Osteoblast (primary cell): ENCODE measurements around the gene MYEF2. TPM values are rescaled to one million over a fixed set of nuclear protein-coding genes. Genes with fewer than 3 reads are reported as not detected.

Experiments used
- DNase-seq: peaks from one replicate; pipeline ENCODE4 v3.0.0; 2011; ENCODE audit warnings: low spot score, mixed read lengths; ENCODE audit not compliant: insufficient read length; ENCODE audit errors: missing footprints
- H2AFZ ChIP-seq: 2 replicates; pipeline ENCODE4 v1.6.0; 2011; ENCODE audit warnings: mild to moderate bottlenecking, low read length
- H3K27ac ChIP-seq: 2 replicates; pipeline ENCODE4 v1.5.1; 2011; ENCODE audit warnings: mild to moderate bottlenecking, low read depth, low read length, moderate library complexity
- H3K27me3 ChIP-seq: 2 replicates; pipeline ENCODE4 v1.6.0; 2012; ENCODE audit warnings: mild to moderate bottlenecking, control low read depth, inconsistent platforms, low read length, moderate library complexity; ENCODE audit not compliant: insufficient read depth
- H3K36me3 ChIP-seq: 2 replicates; pipeline ENCODE4 v1.5.1; 2011; ENCODE audit warnings: mild to moderate bottlenecking, low read length, control low read depth, moderate library complexity; ENCODE audit not compliant: insufficient read depth
- H3K4me1 ChIP-seq: 2 replicates; pipeline ENCODE4 v1.5.1; 2011; ENCODE audit warnings: mild to moderate bottlenecking, low read length, control low read depth, moderate library complexity; ENCODE audit not compliant: insufficient read depth
- H3K4me2 ChIP-seq: 2 replicates; pipeline ENCODE4 v1.6.0; 2011; ENCODE audit warnings: mild to moderate bottlenecking, low read length; ENCODE audit not compliant: insufficient read depth
- H3K4me3 ChIP-seq: fragments of 200-600 bp; sonication (generic); 3 replicates; pipeline ENCODE4 v1.5.1; 2012; ENCODE audit warnings: mild to moderate bottlenecking, low read length, inconsistent platforms; ENCODE audit not compliant: insufficient read depth
- H3K79me2 ChIP-seq: 2 replicates; pipeline ENCODE4 v1.6.0; 2012; ENCODE audit warnings: mild to moderate bottlenecking, low read length, control low read depth, inconsistent platforms; ENCODE audit not compliant: insufficient read depth
- H3K9me3 ChIP-seq: 2 replicates; pipeline ENCODE4 v1.5.1; 2011; ENCODE audit warnings: low read depth, low read length, control low read depth
- H4K20me1 ChIP-seq: 2 replicates; pipeline ENCODE4 v1.6.0; 2012; ENCODE audit warnings: mild to moderate bottlenecking, low read length, control low read depth; ENCODE audit not compliant: insufficient read depth
- total RNA-seq: library from RNA; depleted of rRNA; stranded (reverse); fragments of >200 nt; gene quantifications from 2 replicates; pipeline ENCODE4 v1.2.3, GENCODE V29; 2012
- TF ChIP-seq, protein P1 (sequence below): IDR thresholded peaks from 2 replicates; pipeline ENCODE4 v1.5.1; 2011; ENCODE audit warnings: mild to moderate bottlenecking, low read depth, low read length, moderate library complexity; ENCODE audit errors: extremely low read depth

Gene MYEF2
- total RNA-seq, 1 donor: 1.1 TPM

- H3K27me3 ChIP-seq: no peaks in the 10 kb centered on the region
Measured at GRCh38 chr15:48176112-48176511, 2.0 kb downstream of the MYEF2 start.

GRCh38 chr15:48175126-48175525 lies 3.0 kb downstream of the MYEF2 start:
- TF ChIP-seq, protein P1, sequence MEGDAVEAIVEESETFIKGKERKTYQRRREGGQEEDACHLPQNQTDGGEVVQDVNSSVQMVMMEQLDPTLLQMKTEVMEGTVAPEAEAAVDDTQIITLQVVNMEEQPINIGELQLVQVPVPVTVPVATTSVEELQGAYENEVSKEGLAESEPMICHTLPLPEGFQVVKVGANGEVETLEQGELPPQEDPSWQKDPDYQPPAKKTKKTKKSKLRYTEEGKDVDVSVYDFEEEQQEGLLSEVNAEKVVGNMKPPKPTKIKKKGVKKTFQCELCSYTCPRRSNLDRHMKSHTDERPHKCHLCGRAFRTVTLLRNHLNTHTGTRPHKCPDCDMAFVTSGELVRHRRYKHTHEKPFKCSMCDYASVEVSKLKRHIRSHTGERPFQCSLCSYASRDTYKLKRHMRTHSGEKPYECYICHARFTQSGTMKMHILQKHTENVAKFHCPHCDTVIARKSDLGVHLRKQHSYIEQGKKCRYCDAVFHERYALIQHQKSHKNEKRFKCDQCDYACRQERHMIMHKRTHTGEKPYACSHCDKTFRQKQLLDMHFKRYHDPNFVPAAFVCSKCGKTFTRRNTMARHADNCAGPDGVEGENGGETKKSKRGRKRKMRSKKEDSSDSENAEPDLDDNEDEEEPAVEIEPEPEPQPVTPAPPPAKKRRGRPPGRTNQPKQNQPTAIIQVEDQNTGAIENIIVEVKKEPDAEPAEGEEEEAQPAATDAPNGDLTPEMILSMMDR: no peak
- H3K27ac ChIP-seq: no peak overlapping the region
- no peak overlapping the region for H3K4me2 ChIP-seq
- H3K4me1 ChIP-seq: no peaks in the 10 kb centered on the region
- peaks cover 46% of the 10 kb centered on the region for H3K79me2 ChIP-seq
- H3K36me3 ChIP-seq: no peaks in the 10 kb centered on the region
- H3K9me3 ChIP-seq: no peaks in the 10 kb centered on the region
- H2AFZ ChIP-seq: no peak overlapping the region
- no peak overlapping the region for H3K4me3 ChIP-seq
- H4K20me1 ChIP-seq: no peaks in the 10 kb centered on the region
- H3K27me3 ChIP-seq: no peaks in the 10 kb centered on the region
- no peak for DNase-seq

More at GRCh38 chr15:48176112-48176511, 2.0 kb downstream of the MYEF2 start:
- Histone ChIP-seq H3K79me2 (peaks cover 39% of the 10 kb centered on the region), H3K36me3 (no peaks in the 10 kb centered on the region), H4K20me1 (no peaks in the 10 kb centered on the region), H3K27ac (no peak overlapping the region), H3K9me3 (no peaks in the 10 kb centered on the region), H2AFZ (no peak overlapping the region), H3K4me2 (no peak overlapping the region), H3K4me3 (no peak overlapping the region), H3K4me1 (no peaks in the 10 kb centered on the region)
- DNase-seq: no peak
- TF ChIP-seq, protein P1: no peak

- peaks cover 40% of the 10 kb centered on the region for H3K79me2 ChIP-seq
- no peak for DNase-seq
- TF ChIP-seq, protein P1: no peak
- H3K4me2 ChIP-seq: no peak overlapping the region
- H2AFZ ChIP-seq: no peak overlapping the region
- no peak overlapping the region for H3K27ac ChIP-seq
- no peak overlapping the region for H3K4me3 ChIP-seq
- no peaks in the 10 kb centered on the region for H3K36me3 ChIP-seq
- H3K9me3 ChIP-seq: no peaks in the 10 kb centered on the region
- H3K4me1 ChIP-seq: no peaks in the 10 kb centered on the region
- no peaks in the 10 kb centered on the region for H3K27me3 ChIP-seq
- no peaks in the 10 kb centered on the region for H4K20me1 ChIP-seq
Measured at GRCh38 chr15:48170981-48171380, 7.1 kb downstream of the MYEF2 start.

DNA sequence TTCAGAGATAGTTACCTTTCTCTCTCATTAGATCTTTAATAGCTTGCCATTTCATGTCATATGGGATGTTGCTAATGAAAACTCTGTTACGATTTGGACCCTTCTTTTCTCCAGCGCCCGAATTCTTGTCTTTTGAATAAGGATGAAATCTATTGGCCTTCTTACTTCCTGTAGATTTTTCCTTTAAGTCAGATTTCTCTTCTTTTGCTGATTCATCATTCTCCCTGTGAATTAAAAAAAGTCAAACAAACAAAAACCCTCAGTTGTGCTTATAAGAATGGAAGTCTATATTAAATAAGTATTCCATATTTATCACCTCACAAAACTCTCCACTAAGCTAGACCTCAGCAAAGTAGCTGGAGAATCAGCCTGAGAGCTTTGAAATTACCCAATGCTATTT lies 9.5 kb downstream of the MYEF2 start:
- H4K20me1 ChIP-seq: no peaks in the 10 kb centered on the region
- peaks cover 19% of the 10 kb centered on the region for H3K79me2 ChIP-seq
- TF ChIP-seq, protein P1: no peak
- no peaks in the 10 kb centered on the region for H3K27me3 ChIP-seq
- H2AFZ ChIP-seq: no peak overlapping the region
- H3K9me3 ChIP-seq: no peaks in the 10 kb centered on the region
- H3K27ac ChIP-seq: no peak overlapping the region
- H3K4me1 ChIP-seq: no peaks in the 10 kb centered on the region
- DNase-seq: no peak
- H3K4me2 ChIP-seq: no peak overlapping the region
- no peaks in the 10 kb centered on the region for H3K36me3 ChIP-seq
- H3K4me3 ChIP-seq: no peak overlapping the region
